GM19043 (cell line): ENCODE measurements around the gene PCNT.

Experiments
- ATAC-seq: cut with Tn5 transposase; IDR thresholded peaks from one replicate; pipeline ENCODE4 v1.9.1; 2021; ENCODE audit warnings: low read depth; ENCODE audit not compliant: unreplicated experiment

The PCNT gene

DNA sequence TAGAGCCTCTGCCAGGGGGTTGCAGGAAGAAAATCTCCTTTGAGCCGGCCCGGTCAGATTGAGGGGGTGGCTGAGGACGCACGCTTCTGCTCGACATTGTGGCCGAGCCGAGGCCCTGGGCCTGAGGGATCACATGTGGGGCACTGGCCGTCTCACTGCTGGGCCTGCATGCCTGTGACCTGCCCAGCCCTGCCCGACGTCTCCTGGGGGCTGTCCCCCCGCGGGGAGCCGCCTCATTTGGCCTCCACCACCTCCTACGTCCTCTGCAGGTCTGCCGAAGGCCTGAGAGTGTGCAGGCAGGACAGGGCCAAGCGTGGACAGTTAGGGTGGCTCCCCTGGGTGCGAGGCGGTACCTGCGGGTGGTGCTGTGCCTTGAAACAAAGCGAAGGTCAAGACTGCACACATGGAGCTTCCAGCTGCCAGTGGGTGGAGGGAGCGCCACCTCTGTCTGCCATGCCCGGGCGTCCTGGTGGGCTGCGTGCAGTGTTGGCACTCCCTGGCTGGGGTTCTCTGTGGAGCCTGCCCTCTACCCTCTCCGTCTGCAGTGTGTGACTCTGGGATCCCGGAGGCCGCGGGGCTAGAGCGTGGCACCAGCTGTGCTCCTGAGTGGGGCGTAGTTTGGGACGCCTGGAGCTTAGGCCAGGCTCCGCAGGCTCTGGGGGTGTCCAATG, 51.7 kb downstream of the PCNT start:
- ATAC-seq = no peak

DNA sequence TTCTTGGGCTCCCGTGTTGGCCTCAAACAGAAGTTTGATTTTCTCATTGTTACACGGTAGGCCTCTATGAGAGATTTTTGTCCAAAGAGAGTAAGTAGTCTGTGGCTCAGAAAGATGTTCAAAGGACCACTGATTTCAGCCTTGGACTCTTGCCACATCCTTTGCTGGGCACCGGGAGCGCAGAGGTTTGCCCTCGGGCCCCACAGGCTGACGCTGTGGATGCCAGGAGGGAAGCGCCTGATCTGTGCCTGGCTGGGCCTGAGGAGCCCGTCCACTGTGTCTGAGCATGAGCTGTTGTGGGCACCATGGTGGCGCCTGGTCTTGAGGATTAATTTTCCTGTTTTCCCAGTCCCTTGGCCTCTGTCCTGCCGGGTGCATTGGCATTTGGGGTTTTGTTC, 52.3 kb downstream of the PCNT start:
- ATAC-seq = no peak

DNA sequence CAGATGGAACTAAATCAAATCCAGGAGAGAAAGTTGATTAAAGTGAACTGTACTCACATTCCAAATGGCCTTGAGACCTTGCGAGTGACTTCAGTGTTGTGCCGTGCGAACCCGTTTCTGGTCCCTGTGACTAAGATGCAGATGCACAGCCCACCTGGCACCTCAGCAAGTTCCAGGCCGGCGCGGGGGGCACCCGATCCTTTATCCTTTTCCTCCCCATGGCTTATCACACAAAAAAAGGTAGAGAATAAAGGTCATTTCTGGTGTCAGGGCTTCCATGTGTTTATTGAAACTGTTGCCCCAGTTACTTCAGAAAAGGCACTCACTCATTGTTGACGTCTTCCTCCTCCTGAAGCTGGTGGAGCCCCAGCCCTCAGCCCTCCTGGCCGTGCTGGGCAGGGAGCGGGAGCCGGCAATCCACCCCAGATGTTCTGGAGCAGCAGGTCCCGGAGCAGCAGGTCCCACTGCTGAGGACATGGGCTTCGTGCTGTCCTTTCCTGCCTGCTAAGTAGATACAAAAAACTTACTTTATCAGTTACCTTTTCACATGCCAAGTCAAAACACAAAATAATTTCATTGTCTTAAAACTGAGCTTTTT, 53.0 kb downstream of the PCNT start:
- no peak for ATAC-seq

DNA sequence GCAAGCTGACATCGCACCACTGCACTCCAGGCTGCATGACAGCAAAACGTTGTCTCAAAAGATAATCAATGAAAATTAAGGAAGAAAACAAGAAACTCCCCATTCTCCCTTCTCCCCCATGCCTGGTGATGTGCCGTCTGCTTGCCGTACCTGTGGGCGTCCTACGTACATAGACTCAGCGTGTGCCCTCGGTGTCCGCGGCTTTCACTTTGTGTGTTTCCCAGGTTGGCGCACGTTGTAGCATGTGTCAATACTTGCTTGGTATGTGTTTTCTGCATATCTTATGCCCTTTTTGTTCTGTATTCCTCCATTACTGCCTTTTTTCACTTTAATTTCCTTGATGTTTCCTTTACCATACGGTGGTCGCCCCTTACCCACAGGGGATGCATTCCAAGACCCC, 53.8 kb downstream of the PCNT start:
- ATAC-seq = no peak

DNA sequence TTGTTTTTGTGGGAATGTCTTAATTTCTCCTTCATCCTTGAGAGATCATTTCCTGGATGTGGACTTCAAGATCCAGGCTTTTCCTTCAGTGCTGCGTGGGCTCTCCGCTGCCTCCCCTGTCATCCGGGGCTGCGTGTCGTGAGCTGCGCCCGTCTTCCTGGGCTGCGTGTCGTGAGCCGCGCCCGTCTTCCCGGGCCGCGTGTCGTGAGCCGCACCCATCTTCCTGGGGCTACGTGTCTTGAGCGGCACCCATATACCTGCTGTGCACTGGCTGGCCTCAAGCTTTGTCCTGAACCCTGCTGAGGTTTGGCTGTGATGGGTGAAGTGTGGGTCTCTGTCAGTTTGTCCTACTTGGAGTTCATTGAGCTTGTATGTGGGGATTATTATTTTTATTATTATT, 55.1 kb downstream of the PCNT start:
- ATAC-seq = no peak

DNA sequence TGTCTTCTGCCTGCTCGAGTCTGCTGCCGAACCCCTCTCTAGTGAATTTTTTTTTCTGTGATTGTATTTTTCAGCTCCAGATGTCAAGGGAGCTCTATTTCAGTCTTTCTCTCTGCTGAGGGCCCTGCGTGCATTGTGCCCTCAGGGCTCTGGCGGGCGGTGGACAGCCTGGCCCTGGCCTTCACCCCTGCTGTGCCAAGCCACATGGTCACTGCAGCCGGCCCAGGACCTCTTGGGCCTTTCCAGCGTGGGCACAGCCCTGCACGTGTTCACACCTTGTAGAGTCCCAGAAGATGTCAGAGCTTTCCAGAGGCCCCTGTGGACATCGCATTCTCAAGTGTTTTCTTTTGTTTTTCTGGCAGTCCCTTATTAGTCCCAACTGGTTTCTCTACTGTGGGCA, 55.7 kb downstream of the PCNT start:
- ATAC-seq = no peak

DNA sequence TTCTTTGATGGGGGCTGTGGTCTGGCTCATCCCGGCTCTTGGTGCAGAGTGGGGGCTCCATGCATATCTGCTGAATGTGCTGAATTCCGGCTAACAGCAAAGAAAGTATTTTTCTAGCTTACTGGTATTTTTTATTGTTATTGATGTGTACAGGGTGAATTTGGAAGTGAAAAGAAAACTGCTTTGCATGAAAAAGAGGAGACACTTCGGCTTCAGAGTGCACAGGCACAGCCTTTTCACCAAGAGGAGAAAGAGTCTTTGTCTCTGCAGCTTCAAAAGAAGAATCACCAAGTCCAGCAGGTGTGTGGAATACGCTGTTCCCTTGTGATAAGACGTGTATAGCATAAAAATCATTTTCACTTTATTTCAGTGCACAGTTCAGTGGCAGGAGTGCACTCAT, 57.6 kb downstream of the PCNT start:
- ATAC-seq = no peak

DNA sequence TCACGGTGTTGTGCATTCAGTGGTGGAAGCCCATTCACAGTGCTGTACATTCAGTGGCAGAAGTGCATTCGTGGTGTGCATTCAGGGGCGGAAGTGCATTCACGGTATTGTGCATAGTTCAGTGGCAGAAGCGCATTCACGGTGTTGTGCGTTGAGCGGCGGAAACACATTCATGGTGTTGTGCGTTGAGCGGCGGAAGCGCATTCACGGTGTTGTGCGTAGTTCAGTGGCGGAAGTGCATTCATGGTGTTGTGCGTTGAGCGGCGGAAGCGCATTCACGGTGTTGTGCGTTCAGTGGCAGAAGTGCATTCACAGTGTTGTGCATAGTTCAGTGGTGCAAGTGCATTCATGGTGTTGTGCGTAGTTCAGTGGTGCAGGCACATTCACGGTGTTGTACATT, 60.6 kb downstream of the PCNT start:
- ATAC-seq = no peak

DNA sequence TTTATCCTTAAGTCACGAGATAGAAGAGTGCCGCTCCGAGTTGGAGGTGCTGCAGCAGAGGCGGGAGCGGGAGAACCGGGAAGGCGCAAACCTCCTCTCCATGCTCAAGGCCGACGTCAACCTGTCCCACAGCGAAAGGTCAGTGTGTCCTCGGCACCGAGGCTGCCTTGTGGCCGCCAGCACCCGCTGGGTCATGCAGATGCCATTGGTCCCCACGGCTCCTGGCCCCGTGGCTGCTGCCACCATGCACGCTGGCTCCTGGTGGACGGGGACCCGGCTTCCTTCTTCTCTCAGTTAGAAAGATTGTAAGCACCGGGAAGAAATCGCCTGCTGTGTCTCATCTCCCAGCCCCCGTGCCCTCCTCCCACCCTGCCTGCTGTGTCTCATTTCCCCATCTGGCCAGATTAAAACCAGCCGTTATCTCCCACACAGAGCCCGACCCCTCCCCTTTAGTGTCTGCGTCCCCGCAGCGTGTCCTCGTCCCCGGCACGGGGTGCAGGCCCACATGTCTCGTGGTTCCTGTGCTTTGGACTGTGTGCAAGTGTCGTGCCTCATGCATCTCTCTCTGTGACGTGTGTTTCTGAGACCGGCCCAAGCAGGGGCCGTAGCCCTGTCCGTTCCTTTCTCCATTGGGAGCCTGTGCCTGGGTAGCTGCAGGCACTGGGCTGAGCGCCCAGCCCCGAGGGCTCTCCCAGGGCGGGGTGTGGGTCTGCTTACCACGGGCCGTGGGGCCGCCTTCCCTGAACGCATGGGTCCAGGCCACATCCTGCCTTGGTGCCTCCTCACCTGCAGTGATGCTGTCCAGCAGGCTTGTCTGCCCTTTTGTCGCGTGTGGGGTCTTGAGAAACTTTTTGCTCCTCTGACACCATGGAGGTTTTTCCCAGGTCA, 62.1 kb downstream of the PCNT start:
- ATAC-seq = no peak

DNA sequence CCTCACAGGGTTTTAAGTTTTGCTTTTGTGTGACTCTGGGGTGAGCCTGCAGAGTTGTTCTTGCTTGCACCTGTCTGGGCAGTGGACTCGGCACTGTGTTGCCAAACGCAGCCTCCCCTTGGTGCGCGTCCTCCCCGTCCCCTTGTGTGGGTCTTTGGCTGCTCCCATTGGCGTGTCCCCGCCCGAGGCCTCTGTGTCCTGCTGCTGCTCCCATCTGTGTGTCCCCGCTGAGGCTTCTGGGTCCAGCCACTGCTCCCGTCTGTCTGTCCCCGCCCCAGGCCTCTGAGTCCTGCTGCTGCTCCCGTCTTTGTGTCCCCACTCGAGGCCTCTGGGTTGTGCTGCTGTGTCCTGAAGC, 62.8 kb downstream of the PCNT start:
- ATAC-seq = no peak

DNA sequence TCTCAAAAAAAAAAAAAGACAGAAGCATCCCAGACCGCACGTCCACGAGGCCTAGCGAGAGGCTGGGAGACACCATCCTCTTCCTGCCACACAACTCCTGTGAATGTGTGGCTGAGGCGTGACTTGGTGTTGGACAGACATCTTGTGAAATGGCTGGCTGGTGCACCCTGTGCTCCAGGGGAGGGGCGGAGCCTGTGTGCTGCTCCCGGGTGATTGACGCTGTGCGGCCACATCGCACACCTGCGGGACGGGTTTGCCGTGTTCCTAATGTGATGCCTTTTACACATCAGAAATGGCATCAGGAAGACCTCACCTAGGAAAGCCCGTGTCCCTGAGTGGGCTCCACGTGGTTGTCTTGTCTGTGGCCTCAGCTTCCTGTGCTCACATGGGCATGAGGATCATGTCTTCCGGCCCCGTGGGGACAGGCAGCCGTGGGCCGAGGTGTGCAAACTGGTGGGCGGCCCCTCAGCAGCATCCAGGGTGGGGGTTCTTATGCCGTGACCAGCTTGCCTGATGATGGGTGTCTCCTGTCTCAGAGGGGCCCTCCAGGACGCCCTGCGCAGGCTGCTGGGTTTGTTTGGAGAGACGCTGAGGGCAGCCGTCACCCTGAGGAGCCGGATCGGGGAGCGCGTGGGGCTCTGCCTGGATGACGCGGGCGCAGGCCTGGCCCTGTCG, 64.4 kb downstream of the PCNT start:
- no peak for ATAC-seq

DNA sequence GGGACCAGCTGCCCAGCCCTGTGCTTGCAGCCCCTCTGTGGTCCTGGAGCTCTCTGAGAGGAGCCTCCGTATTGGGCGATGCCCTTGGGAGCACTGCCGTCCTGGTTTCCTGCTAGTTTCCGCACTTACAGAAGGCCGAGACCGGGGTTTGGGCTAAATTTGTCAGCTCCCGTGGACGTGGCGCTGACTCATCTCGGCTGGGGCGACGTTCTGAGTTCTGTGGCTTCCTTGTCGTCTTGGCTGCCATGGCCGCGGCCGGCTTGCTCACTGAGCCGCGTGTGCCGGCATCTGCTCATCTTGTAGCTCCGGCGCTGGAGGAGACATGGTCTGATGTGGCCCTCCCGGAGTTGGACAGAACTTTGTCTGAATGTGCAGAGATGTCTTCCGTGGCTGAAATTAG, 64.9 kb downstream of the PCNT start:
- ATAC-seq = no peak

DNA sequence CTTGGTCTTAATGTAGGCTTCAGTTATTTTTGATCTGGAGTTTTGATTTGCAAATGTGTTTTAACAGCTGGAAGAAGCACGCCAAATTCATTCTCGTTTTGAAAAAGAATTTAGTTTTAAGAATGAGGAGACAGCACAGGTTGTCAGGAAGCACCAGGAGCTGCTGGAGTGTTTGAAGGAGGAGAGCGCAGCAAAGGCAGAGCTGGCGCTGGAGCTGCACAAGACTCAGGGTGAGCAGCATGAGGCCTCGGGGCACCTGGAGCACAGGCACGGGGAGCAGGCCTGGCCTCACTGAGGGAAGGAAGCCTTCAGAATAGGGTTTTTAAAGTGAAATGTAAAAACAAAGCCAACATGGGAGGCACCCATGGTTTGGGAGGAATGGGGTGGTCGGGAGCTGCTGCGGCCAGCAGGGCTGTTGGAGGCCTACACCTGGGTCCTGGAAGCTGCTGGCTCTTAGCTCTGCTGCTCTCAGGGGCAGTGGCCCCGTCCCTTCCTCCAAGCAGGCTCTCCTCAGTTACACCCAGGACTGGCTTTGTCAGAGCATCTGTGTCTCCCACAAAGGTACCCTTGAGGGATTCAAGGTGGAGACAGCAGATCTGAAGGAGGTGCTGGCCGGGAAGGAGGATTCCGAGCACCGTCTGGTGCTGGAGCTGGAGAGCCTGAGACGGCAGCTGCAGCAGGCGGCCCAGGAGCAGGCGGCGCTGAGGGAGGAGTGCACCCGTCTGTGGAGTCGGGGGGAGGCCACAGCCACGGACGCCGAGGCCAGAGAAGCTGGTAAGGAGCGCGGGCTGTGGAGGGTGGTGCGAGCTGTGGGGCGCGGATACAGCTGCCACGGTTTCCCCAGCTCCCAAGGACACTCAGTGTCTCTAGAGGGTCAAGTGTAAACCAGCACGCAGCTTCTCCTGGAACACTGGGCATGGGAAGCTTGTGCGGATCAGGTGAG, 66.9 kb downstream of the PCNT start:
- no peak for ATAC-seq

DNA sequence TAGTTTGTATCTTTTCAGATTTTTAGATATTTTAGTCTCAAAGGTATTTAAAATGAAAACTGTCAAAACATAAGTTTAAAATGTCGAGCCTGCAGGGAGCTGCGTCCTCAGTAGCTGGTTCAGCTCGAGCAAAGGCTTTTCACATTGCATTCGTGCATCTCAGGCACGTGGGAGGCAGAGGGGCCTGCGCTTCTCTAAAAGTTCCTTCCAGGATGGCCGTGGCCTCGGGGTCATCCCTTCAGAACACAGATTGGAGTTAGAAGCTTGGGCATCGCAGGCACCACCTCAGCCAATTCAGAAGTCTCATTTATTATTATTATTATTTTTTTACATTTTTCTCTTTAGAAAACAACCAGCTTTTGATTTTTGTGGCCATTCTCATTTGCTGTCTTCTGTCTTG, 67.8 kb downstream of the PCNT start:
- no peak for ATAC-seq

DNA sequence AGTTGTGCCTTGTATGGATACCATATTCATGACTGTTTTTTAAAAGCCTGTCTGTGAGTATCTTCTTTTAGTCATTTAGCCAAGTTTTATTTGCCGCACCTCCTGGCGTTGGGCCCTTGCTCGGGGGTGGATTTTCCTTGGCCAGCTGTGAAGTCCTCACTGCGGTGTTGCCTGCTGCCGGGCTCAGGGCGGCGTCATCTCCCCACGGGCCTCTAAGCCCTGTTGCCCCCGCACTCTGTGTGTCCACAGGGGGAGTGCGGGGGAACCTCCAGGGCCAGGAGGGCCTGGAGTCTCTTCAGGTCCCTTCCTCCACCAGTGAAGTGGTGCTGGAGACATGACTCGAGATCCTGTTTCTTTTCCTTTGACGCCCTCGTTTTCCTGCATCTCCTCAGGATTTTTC, 69.0 kb downstream of the PCNT start:
- no peak for ATAC-seq

DNA sequence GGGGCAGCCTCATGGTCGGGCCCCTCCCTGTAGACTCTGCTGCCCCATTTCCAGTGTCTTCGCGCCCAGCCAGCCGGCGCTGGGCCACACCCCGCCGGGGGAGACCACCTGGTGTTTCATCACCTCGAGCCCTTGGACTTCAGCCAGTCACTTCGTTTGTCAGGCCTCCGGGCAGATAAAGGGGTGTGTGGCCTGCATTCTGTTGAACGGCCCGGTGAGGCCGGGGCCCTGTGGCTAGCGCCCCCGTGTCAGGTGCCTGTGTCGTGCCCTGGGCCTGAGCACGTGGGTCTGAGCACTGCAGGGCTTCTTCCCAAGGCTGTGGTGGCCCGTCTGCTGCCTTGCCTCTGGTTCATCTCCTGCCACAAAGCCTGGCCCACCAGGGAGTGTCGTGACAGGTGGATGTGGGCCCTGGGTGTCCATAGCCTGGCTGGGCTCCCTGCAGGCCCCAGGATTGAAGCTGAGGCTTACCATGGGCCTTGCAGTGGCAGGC, 69.5 kb downstream of the PCNT start:
- no peak for ATAC-seq

DNA sequence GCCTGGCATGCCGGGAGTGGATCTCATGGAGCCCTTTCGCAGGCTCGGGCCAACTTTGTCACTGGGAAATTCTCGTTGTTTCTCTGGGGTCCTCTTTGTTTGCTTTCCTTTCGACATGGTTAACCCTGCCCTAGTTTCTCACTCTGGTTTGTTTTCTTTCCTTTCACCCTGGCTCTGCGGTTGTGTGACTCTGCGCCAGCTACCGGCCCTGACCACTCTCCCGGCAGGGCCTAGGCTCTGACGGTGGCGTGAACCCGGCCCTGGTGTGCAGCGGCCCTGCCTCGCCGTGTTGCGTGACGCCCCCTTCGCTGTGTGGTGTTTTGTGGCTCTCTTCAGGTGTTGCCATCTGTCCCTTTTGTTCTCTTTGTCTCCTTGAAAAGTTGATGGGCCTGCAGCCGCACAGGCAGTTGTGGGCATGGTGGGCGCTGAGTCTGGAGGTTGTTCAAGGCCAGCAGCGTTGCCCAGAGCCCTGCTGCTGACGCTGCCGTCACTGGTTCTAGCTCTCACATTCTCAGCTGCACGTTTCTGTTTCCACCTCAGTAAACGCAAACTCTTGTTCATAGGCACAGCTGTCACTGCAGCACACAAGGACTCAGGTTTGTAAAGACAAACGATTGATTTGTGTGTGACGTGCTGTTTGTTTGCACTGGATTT, 70.1 kb downstream of the PCNT start:
- no peak for ATAC-seq

DNA sequence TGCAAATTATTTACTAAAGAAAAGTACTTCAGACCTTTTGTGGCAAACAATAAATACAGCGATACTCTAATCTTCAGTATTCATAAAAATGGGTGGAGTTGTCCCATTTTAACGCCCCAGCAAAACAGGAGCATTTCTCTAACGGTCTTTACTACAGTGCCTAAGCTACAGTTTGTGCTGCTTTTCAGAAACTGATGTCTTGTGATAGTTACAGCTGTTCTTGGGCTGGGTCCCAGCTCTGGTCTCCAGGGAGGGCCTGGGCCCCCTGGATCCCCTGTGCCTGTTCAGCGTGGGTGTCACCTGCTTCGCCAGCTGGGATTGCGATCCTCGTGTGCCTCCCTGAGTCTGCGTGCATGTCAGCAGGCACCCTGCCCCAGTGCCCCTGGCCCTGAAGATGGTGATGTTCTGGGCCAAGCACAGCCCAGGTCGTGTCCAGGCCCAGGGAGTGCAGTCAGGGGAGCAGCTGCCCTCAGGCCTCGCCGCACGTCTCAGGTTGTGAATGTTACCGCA, 70.7 kb downstream of the PCNT start:
- ATAC-seq = no peak

DNA sequence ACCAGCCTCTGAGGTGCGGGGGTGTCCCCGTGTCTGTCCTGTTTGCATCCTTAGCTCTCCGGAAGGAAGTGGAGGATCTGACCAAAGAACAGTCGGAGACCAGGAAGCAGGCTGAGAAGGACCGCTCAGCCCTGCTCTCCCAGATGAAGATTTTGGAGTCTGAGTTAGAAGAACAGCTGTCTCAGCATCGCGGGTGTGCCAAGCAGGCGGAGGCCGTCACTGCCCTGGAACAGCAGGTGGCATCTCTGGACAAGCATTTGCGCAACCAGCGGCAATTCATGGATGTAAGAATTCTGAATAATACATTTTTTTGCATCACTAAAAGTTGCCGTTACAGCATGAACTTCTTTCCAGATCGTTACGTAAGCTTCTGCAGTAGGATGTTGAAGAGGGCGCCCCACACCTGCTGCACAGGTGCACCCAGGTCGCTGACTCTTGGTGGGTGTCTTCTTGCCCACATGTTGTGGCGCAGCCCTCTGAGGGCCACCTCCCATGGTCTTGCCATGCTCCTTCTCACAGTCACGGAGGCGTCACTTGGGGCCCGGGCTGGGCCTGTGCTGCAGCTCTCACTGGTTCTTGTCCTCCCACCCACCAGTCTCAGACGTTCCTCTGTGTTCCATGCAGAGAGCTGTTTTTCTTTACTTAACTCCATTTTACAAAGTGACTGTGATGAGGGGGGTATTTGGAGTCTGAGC, 73.4 kb downstream of the PCNT start:
- ATAC-seq = no peak
